GM19043 (cell line): ENCODE results near the gene SOHLH1.

Experiments used
- ATAC-seq: cut with Tn5 transposase; IDR thresholded peaks from one replicate; pipeline ENCODE4 v1.9.1; 2021; ENCODE audit warnings: low read depth; ENCODE audit not compliant: unreplicated experiment

Gene SOHLH1

GRCh38 chr9:135705376-135705775 is 6.1 kb upstream of the SOHLH1 start:
- no peak for ATAC-seq

- ATAC-seq = no peak
These were observed 5.2 kb upstream of the SOHLH1 start for GRCh38 chr9:135704483-135704882.

GRCh38 chr9:135703726-135704125 is 4.4 kb upstream of the SOHLH1 start:
- no peak for ATAC-seq

DNA sequence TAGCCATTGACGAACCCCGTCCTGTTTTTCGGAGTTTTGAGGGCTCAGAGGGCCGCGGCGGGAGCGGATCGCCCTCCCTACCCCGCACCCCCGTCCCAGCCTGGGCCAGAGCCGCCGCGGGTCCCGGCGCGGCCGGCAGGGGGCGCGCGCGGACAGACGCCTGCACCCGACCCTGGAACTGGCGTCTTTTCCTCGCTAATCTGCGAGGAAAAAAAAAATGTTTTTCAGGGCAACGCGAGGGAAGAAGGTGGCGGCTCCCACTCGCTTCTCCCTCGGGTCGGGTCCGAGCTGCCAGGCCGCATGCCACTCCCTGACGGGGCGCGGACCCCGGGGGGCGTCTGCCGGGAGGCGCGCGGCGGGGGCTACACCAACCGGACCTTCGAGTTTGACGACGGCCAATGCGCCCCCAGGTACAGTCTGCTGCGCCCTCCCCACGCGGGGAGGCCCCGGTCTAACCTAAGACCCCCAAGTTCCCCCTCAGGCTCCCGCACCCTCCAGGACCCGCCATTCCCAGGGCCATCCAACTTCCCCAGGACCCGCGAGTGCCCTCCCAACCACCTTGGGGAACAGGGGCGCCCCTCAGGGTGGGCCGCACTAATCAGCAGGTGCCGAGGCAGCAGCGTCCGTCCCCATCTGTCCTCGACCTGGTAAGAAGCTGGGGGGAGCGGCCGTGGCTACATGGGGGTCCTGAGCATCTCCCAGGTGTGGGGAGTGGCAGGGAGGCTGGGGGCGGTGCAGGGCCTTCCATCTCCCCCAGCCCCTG is 2.9 kb upstream of the SOHLH1 start, which contains the start of gene KCNT1:
Gene KCNT1 (plus strand): TSS at position 227 of the 763 bp plus-strand sequence. CDS start 74 bp downstream, at position 301.
- ATAC-seq = no peak

- no peak for ATAC-seq
These were observed 2.0 kb upstream of the SOHLH1 start for GRCh38 chr9:135701067-135701958.

GRCh38 chr9:135700525-135700924 is 1.2 kb upstream of the SOHLH1 start:
- ATAC-seq = no peak

- no peak for ATAC-seq
These were observed 514 bp downstream of the SOHLH1 start for GRCh38 chr9:135698767-135699166.

GRCh38 chr9:135698236-135698635 is 1.0 kb downstream of the SOHLH1 start:
- no peak for ATAC-seq

- ATAC-seq = no peak
These were observed 2.1 kb downstream of the SOHLH1 start for GRCh38 chr9:135697226-135697625.

- no peak for ATAC-seq
These were observed 2.8 kb downstream of the SOHLH1 start for GRCh38 chr9:135696446-135696845.

DNA sequence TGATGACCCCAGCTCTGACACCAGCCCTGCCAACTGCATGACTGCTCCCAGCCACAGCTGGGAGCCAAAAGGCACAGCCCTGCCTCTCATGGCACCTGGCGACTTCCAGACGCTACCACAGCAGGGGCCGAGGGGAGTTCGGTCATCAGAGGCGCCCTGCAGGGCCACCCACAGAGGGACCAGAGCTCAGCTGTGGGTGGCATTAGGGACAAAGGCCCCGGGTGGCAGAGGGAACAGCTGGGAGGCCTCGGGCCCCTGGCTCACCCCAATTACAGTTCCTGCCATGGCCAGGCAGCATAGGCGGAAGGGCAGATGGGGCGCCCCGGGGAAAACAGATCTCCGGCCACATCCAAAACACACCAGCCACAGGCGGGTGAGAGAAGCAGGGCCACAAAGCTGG is 3.6 kb downstream of the SOHLH1 start:
- ATAC-seq = no peak

DNA sequence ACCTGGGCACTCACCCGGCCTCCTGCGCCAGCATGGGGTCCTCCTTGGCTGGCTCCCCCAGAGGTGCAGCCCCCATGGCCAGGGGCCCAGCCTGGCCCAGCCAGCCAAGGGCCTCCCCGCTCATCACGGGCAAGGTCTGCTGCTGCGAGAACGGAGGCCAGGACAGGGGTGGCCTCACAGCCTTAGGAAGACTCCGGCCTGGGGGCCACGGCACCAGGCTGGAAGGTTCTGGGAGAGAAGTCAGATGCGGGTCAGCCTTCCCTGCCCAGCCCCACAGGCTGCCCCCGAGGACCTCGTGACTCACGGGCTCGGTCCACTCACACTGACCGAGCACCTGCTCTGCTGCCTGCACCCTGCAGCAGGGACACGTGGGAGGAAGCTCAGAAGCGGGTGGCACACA is 4.2 kb downstream of the SOHLH1 start:
- ATAC-seq = no peak

DNA sequence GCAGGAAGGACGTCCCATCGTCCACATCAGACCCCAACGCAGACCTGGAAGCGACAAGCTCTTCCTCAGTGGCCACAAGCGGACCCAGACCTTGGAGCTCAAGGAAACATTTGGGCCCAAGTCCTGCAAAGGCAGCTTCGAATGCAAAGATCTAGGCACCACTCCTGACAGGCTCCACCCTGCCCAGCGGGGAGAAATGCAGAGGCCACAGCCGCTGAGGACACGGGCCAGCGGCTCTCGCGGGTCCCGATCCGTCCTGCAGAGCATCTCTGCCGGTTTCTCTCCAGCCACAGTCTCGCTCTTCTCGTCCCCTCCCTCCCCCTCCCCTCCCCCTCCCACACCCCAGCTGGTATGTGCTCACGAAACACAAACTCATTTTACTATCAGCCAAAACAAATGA is 4.9 kb downstream of the SOHLH1 start:
- ATAC-seq = no peak

DNA sequence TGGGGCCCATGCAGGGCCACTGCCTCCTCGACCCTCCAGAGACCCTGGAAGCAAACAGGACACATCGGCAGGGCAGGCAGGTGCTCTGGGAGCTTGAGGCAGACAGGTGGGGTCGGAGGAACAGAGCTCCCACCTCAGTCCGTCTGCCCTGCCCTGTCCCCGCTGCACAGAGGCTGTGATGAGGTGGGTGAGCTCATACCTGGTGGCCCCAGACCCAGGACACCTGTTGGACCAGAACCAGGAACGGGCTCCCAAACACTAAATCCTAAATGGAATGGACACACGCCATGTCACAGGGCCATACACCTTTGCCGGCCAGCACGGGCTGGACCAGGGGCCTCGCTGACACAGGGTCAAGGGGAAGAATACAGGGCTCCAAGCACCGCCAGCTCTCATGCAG is 5.5 kb downstream of the SOHLH1 start:
- ATAC-seq = no peak

GRCh38 chr9:135693265-135693664 is 6.0 kb downstream of the SOHLH1 start:
- no peak for ATAC-seq

GRCh38 chr9:135692410-135692809 is 6.9 kb downstream of the SOHLH1 start:
- no peak for ATAC-seq

DNA sequence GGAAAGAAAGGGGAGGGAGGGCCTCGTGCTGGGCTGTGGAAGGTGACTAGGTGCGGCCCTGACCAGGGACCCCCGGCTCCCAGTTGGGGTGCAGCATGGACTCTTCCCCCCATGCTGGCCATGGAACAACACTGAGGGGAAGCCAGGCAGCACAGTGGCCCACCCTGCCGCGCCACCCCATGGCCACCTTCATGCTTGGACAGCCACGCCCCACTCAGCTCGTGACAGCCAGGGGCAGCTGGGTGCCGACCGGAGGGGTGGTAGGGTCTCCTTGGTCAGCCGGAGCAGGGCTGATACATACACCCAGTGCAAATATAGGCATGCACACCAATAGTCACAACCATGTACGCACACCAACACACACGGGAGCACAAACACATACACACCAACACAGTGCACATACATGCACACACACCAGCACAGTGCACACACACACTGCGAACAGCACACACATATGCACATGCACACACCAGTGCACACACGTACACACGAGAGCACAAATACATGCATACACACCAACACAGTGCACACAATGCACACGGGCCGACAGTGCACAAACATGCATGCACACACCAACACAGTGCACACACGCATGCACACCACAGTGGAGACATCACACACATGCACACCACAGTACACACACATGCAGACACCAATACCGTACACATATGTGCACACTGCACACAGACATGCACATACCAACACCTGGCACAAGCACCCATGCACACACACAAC is 8.3 kb downstream of the SOHLH1 start:
- no peak for ATAC-seq

DNA sequence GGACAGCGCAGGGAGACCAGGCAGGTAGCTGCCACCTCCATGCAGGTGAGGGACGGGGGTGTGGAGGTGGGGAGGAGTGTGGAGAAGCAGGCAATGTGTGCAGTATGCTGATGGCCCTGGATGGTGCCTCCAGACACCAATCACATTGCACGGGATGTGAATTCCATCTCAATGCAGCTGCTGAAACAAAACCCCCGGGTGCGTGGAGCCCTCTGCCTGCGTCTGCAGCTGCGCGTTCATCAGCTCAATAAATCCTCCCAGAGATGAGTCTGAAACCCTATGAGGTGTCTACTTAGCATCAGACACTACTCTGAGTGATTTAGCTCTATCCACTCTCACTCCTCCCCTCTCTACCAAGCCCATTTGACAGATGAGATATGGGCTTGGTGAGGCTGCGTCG is 10.3 kb downstream of the SOHLH1 start:
- ATAC-seq = no peak

DNA sequence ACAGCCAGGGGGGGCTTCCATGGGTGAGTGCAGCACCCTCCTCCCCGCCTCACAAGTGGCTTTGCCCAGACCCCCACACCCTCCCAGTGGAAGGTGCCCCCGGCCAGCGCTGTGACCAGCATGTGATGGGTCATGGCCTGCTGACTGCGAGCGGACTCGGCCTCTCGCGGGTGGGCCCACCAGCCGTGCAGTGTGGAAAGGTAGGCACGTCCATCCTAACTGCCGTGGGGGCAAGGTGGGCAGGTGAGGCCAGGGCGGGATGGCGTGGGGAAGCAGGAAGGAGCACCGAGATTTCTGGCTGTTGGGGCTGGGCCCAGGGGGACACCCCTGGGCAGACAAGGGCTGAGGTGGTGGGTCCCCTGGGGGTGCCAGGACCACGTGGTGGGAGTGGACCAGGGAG is 12.1 kb downstream of the SOHLH1 start:
- ATAC-seq = no peak

- no peak for ATAC-seq
These were observed 14.6 kb downstream of the SOHLH1 start for GRCh38 chr9:135684691-135685090.

DNA sequence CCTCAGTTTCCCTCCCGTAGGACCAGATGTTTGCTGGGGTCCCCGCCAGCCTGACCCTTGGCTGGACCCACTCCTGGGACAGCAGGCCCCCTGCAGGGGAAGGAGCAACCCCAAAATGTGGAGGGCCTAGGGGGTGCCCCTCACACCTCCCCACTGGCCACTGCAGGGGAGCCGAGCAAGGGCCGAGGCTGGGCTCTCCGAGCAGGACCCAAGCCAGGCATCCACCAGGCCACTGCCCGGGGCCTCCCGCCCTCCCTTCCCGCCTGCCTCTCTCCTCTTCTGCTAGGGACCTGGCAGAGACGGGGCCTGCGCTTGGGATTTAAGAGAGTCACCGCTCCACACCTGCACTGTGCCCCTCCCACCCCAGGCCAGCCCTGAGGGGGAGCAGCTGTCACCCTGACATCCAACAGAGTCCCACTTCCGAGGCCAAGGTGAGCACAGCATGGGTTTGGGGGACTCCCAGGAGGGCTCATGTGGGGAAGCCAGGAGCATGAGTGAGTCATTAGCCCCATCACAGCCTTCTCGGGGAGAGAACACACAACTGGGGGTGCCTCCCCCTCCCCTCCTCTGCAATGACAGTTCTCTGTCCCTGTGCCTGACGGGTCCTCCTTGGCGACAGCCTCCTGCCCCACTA is 15.8 kb downstream of the SOHLH1 start:
- ATAC-seq = no peak
